Prostate gland (tissue), 2 donors: Measurements from ENCODE around the gene PARD6A.

Experiments used
- CTCF ChIP-seq, 4 experiments: fragments of 200-600 bp in 2 of 4; fragments of 450-650 bp in 2 of 4; sonication (generic) in 2 of 4; IDR thresholded peaks; 1 replicate in 3 of 4; 2 replicates in 1 of 4; pipeline ENCODE4 v1.5.1; 2016 to 2019; ENCODE audit warnings: antibody characterized with exemption in 4 of 4, mild to moderate bottlenecking in 2 of 4, moderate library complexity in 2 of 4
- POLR2A ChIP-seq: fragments of 450-650 bp; IDR thresholded peaks from one replicate; pipeline ENCODE4 v1.6.1; 2016; ENCODE audit warnings: antibody characterized with exemption, mild to moderate bottlenecking

- TF ChIP-seq CTCF (IDR thresholded peaks at IDR 0.05) (no peak), POLR2A (no peak)
Measured at GRCh38 chr16:67628216-67628615, 32.5 kb upstream of the PARD6A start.
